Loucy (cell line): ENCODE data around the gene OR2T4.

Experiments used
- CTCF ChIP-seq: fragments of 200-600 bp; sonication (generic); conservative IDR thresholded peaks from 2 replicates; pipeline ENCODE4 v1.5.1; 2014; ENCODE audit warnings: mild to moderate bottlenecking, antibody characterized with exemption, low read length
- EZH2phosphoT487 ChIP-seq: fragments of 200-600 bp; IDR thresholded peaks from 2 replicates; pipeline ENCODE4 v1.6.1; 2018; ENCODE audit warnings: antibody characterized with exemption, mild to moderate bottlenecking, moderate library complexity, borderline replicate concordance

GRCh38 chr1:248393050-248393449 lies 31.6 kb downstream of the OR2T4 start:
- TF ChIP-seq CTCF (no peak), EZH2phosphoT487 (no peak)
